Measurements from ENCODE around the gene MBD3L5. TPM values are rescaled to one million over a fixed set of nuclear protein-coding genes. Genes with fewer than 3 reads are reported as not detected.

MBD3L5 gene
- total RNA-seq, 1 experiment from 2014 or later: not detected

DNA sequence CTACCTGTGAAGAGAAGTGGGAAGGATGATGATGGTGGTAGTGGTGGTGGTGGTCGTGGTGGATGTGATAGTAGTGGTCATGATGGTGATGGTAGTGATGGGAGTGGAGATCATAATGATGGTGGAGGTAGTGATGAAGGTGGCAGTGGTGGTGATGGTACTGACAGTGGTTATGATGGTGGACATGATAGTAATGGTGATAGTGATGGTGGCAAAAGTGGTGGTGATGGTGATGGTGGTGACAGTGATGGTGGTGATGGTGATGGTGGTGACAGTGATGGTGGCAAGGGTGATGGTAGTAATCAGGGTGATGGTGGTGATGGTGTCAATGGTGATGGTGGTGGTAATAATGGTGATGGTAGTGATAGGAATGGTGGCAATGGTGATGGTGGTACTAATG, 35.3 kb upstream of the MBD3L5 start:
- no peak overlapping the region for H4K8ac ChIP-seq (replicated peaks; ENCODE audit: insufficient read length, low read depth, low read length)
- Mint-ChIP-seq H3K4me1 (no peaks in the 10 kb centered on the region), H3K4me3 (no peak overlapping the region), H3K9me3 (peaks cover 78 to 83% of the 10 kb centered on the region in 2 experiments), H3K36me3 (ENCODE audit: insufficient read depth in 1 of 3, low read depth in 3 of 3) (peaks cover 7 to 35% (median 8%) of the 10 kb centered on the region in 3 experiments; a peak in 5 of 7 replicates), H3K27me3 (ENCODE audit: low read depth) (no peaks in the 10 kb centered on the region; the same call in 1 of the 2 replicates), H3K27ac (no peak overlapping the region)
- no peak overlapping the region for H2BK5ac ChIP-seq (ENCODE audit: insufficient read length, low read length)
- no peak overlapping the region for H4K91ac ChIP-seq (ENCODE audit: insufficient read length, low read depth, low read length)
- no peaks in the 10 kb centered on the region for H4K20me1 ChIP-seq (ENCODE audit: control insufficient read depth, insufficient read depth, insufficient read length)
- no peak overlapping the region for H2AFZ ChIP-seq (ENCODE audit: low read length)
- H2BK12ac ChIP-seq (ENCODE audit: insufficient read length, low read depth, low read length): no peak overlapping the region
- no peak overlapping the region for H3K56ac ChIP-seq (ENCODE audit: insufficient read length, low read depth, low read length)
- no peak overlapping the region for H2AK5ac ChIP-seq (ENCODE audit: insufficient read length, low read length)
- peaks cover 60% of the 10 kb centered on the region for H3K9me3 ChIP-seq (ENCODE audit: control insufficient read depth, low read depth, low read length)
- no peaks in the 10 kb centered on the region for H3K79me2 ChIP-seq (ENCODE audit: insufficient read depth, low read length)
- WGBS (ENCODE audit: extremely low coverage, insufficient read length, low lambda C conversion rate): no CpG with 5 or more reads among the region's 1 CpG
- no peak overlapping the region for H3K18ac ChIP-seq (ENCODE audit: insufficient read length, low read depth, low read length)
- H3K14ac ChIP-seq (ENCODE audit: insufficient read depth, low read length): no peak overlapping the region
- no peak overlapping the region for H3K4me2 ChIP-seq (ENCODE audit: insufficient read depth, insufficient read length, low read length)
- H2BK120ac ChIP-seq (ENCODE audit: low read depth, low read length, poor library complexity, severe bottlenecking): no peak overlapping the region
- no peak overlapping the region for H3K9ac ChIP-seq (ENCODE audit: extremely low read depth, insufficient read length, low read length)
- TF ChIP-seq, protein P1, sequence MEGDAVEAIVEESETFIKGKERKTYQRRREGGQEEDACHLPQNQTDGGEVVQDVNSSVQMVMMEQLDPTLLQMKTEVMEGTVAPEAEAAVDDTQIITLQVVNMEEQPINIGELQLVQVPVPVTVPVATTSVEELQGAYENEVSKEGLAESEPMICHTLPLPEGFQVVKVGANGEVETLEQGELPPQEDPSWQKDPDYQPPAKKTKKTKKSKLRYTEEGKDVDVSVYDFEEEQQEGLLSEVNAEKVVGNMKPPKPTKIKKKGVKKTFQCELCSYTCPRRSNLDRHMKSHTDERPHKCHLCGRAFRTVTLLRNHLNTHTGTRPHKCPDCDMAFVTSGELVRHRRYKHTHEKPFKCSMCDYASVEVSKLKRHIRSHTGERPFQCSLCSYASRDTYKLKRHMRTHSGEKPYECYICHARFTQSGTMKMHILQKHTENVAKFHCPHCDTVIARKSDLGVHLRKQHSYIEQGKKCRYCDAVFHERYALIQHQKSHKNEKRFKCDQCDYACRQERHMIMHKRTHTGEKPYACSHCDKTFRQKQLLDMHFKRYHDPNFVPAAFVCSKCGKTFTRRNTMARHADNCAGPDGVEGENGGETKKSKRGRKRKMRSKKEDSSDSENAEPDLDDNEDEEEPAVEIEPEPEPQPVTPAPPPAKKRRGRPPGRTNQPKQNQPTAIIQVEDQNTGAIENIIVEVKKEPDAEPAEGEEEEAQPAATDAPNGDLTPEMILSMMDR (conservative IDR thresholded peaks at IDR 0.05): no peak
- H3K23ac ChIP-seq (ENCODE audit: insufficient read length, low read depth, low read length): no peak overlapping the region
- H3K27me3 ChIP-seq (ENCODE audit: insufficient read depth, low read length): no peaks in the 10 kb centered on the region
- no peak for DNase-seq
- no peak overlapping the region for H3T11ph ChIP-seq (ENCODE audit: low read length)
- no peaks in the 10 kb centered on the region for H3K23me2 ChIP-seq (ENCODE audit: insufficient read length, low read depth, low read length, poor library complexity, severe bottlenecking)
- H3K27ac ChIP-seq (ENCODE audit: insufficient read length, low read depth, low read length): no peak overlapping the region
- H3K79me1 ChIP-seq (ENCODE audit: insufficient read depth, low read depth, low read length, poor library complexity, severe bottlenecking): no peaks in the 10 kb centered on the region
- no peaks in the 10 kb centered on the region for H3K4me1 ChIP-seq (ENCODE audit: insufficient read depth, low read length)
- no peak overlapping the region for H4K5ac ChIP-seq (ENCODE audit: insufficient read length, low read depth, low read length)
- no peak overlapping the region for H2BK20ac ChIP-seq (ENCODE audit: low read depth, low read length, poor library complexity, severe bottlenecking)
- no peak overlapping the region for H2BK15ac ChIP-seq (ENCODE audit: low read depth, low read length)
- no peak overlapping the region for H3K4ac ChIP-seq (ENCODE audit: low read depth, low read length)

Data from H9 (cell line).